Left renal cortex interstitium (tissue), 4 donors: ENCODE results near the gene CDCA7. TPM values are rescaled to one million over a fixed set of nuclear protein-coding genes. Genes with fewer than 3 reads are reported as not detected.
"Not testable (repeated sequence)": the region's sequence is repeated elsewhere in the genome, so short reads cannot be mapped to it uniquely, and the experiment has no call there.

Source experiments
- DNase-seq, 4 donors: peaks; one replicate each; pipeline ENCODE4 v3.0.0-alpha.2; 2013; ENCODE audit warnings: low read depth in 4 of 4, low spot score in 2 of 4, missing footprints in 1 of 4
- polyA plus RNA-seq, 4 donors: library from polyadenylated mRNA; unstranded; fragments of 120-200 nt; gene quantifications; one replicate each; pipeline ENCODE4 v1.2.1, GENCODE V29; 2013; ENCODE audit not compliant: insufficient read length in 4 of 4

The CDCA7 gene
- polyA plus RNA-seq, result 10 to 100 TPM; 33.8 to 38.5 (median 35.7) TPM

- peak; percentile 57 to 78 (median 64) for DNase-seq
Measured at GRCh38 chr2:173354582-173355131, at the start of gene CDCA7. Gene CDCA7 (plus strand): TSS chr2:173354872. CDS start chr2:173354964, 92 bp downstream.

GRCh38 chr2:173305303-173305702 lies 49.4 kb upstream of the CDCA7 start:
- no peak for DNase-seq

GRCh38 chr2:173307293-173307692 lies 47.4 kb upstream of the CDCA7 start:
- no peak for DNase-seq

- DNase-seq, result not testable (repeated sequence)
Measured at GRCh38 chr2:173309370-173309769, 45.3 kb upstream of the CDCA7 start.

- DNase-seq, result no peak
Measured at GRCh38 chr2:173311844-173312606, 42.6 kb upstream of the CDCA7 start.

GRCh38 chr2:173323371-173323770 lies 31.3 kb upstream of the CDCA7 start:
- DNase-seq, result no peak

GRCh38 chr2:173326806-173327205 lies 27.9 kb upstream of the CDCA7 start:
- no peak for DNase-seq

GRCh38 chr2:173327421-173327820 lies 27.3 kb upstream of the CDCA7 start:
- no peak for DNase-seq

GRCh38 chr2:173333003-173333402 lies 21.7 kb upstream of the CDCA7 start:
- DNase-seq, result not testable (repeated sequence)

- no peak for DNase-seq
Measured at GRCh38 chr2:173339807-173340206, 14.9 kb upstream of the CDCA7 start.

- DNase-seq, result no peak
Measured at GRCh38 chr2:173343921-173344320, 10.8 kb upstream of the CDCA7 start.

- no peak for DNase-seq
Measured at GRCh38 chr2:173346035-173346434, 8.6 kb upstream of the CDCA7 start.

GRCh38 chr2:173347305-173348168 lies 7.1 kb upstream of the CDCA7 start:
- DNase-seq, result no peak

- no peak for DNase-seq
Measured at GRCh38 chr2:173349287-173349686, 5.4 kb upstream of the CDCA7 start.

- DNase-seq, result no peak
Measured at GRCh38 chr2:173350383-173350782, 4.3 kb upstream of the CDCA7 start.

- DNase-seq, result no peak
Measured at GRCh38 chr2:173351879-173352278, 2.8 kb upstream of the CDCA7 start.

- DNase-seq, result no peak
Measured at GRCh38 chr2:173353556-173353955, 1.1 kb upstream of the CDCA7 start.

GRCh38 chr2:173354073-173354581 lies 545 bp upstream of the CDCA7 start:
- no peak for DNase-seq

GRCh38 chr2:173355132-173355865 lies 627 bp downstream of the CDCA7 start:
- DNase-seq, result peak in 2 of 4 donors; percentile 27 to 28

- peak in 1 of 4 donors; percentile 4 for DNase-seq
Measured at GRCh38 chr2:173355866-173356508, 1.3 kb downstream of the CDCA7 start.
